ENCODE data around the gene C19orf73. TPM values are rescaled to one million over a fixed set of nuclear protein-coding genes. Genes with fewer than 3 reads are reported as not detected.

The C19orf73 gene
- total and polyA plus RNA-seq, 4 donors: 0.56 to 2.1 (median 1.7) TPM

DNA sequence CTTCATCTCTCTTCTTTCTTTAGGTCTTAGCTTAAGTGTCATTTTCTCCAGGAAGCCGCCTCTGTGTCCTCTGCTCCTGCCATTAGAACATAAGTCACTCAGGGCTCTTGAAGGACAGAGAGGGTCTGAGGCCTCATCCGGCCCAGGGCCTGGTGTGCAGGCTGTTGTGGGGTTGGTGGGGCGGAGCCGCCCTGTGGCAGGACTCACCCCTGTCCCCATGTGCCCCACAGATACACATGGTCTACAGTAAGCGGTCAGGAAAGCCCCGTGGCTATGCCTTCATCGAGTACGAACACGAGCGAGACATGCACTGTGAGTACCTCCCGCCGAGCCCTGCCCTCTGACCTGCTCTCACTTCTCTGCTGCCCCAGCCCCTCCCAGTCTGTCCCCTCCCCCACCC lies 17.8 kb downstream of the C19orf73 start (continued):
- TF ChIP-seq, protein P1, sequence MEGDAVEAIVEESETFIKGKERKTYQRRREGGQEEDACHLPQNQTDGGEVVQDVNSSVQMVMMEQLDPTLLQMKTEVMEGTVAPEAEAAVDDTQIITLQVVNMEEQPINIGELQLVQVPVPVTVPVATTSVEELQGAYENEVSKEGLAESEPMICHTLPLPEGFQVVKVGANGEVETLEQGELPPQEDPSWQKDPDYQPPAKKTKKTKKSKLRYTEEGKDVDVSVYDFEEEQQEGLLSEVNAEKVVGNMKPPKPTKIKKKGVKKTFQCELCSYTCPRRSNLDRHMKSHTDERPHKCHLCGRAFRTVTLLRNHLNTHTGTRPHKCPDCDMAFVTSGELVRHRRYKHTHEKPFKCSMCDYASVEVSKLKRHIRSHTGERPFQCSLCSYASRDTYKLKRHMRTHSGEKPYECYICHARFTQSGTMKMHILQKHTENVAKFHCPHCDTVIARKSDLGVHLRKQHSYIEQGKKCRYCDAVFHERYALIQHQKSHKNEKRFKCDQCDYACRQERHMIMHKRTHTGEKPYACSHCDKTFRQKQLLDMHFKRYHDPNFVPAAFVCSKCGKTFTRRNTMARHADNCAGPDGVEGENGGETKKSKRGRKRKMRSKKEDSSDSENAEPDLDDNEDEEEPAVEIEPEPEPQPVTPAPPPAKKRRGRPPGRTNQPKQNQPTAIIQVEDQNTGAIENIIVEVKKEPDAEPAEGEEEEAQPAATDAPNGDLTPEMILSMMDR (IDR thresholded peaks at IDR 0.05; ENCODE audit: low read depth, low read length, missing input control): no peak
- TF ChIP-seq, protein P2, sequence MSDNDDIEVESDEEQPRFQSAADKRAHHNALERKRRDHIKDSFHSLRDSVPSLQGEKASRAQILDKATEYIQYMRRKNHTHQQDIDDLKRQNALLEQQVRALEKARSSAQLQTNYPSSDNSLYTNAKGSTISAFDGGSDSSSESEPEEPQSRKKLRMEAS (IDR thresholded peaks at IDR 0.05): no peak
- TF ChIP-seq NR2F2 (IDR thresholded peaks at IDR 0.05) (no peak), HNF4A (conservative IDR thresholded peaks at IDR 0.05) (no peak), EGR1 (IDR thresholded peaks at IDR 0.05; ENCODE audit: low read depth in 2 of 2) (no peak)
- TF ChIP-seq, protein P3, sequence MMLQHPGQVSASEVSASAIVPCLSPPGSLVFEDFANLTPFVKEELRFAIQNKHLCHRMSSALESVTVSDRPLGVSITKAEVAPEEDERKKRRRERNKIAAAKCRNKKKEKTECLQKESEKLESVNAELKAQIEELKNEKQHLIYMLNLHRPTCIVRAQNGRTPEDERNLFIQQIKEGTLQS (IDR thresholded peaks at IDR 0.05): no peak

DNA sequence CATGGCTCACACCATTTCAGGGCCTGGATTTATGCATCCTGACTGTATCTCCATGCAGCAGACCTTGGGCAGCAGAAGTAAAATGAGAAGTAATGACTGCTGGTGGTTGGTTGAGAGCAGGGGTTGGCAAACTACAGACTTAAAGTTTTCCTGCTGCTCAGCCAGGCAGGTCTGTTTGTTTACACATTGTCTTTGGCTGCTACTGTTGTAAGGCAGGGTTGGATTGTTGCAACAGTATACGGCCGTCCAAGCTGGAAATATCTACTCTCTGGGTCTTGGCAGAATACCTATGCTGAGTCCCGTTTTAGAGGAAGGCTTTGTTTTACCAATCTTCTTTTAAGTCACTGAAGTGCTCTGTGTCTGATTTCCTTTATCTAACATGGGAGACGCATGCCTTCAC lies 20.1 kb downstream of the C19orf73 start:
- no peak for DNase-seq (ENCODE audit: low spot score)
- H3K27ac ChIP-seq (ENCODE audit: low read depth in 1 of 2, low read length in 2 of 2): peak overlapping the region; percentile 16 to 23
- peaks cover 15 to 60% (median 36%) of the 10 kb centered on the region in 4 donors for H3K36me3 ChIP-seq (ENCODE audit: control insufficient read depth in 4 of 4, insufficient read depth in 3 of 4, low read depth in 1 of 4, low read length in 3 of 4)
- TF ChIP-seq RXRA (IDR thresholded peaks at IDR 0.05) (peak; percentile 45 to 57), NR2F2 (IDR thresholded peaks at IDR 0.05) (peak; percentile 27), FOXA1 (IDR thresholded peaks at IDR 0.05) (peak; percentile 58), HNF4G (IDR thresholded peaks at IDR 0.05) (no peak), HNF4A (conservative IDR thresholded peaks at IDR 0.05) (peak; percentile 42 to 56), JUND (IDR thresholded peaks at IDR 0.05) (peak; percentile 43 to 52), YY1 (IDR thresholded peaks at IDR 0.05) (no peak), GABPA (IDR thresholded peaks at IDR 0.05 in 1 of 2, conservative IDR thresholded peaks at IDR 0.05 in 1 of 2) (no peak), RAD21 (IDR thresholded peaks at IDR 0.05) (peak; percentile 26 to 51), FOXA2 (IDR thresholded peaks at IDR 0.05) (peak; percentile 80), EGR1 (IDR thresholded peaks at IDR 0.05; ENCODE audit: low read depth in 2 of 2) (no peak), SP1 (IDR thresholded peaks at IDR 0.05) (peak; percentile 74), TAF1 (conservative IDR thresholded peaks at IDR 0.05) (no peak)
- TF ChIP-seq, protein P1 (IDR thresholded peaks at IDR 0.05; ENCODE audit: low read depth, low read length, missing input control): no peak
- TF ChIP-seq, protein P4, sequence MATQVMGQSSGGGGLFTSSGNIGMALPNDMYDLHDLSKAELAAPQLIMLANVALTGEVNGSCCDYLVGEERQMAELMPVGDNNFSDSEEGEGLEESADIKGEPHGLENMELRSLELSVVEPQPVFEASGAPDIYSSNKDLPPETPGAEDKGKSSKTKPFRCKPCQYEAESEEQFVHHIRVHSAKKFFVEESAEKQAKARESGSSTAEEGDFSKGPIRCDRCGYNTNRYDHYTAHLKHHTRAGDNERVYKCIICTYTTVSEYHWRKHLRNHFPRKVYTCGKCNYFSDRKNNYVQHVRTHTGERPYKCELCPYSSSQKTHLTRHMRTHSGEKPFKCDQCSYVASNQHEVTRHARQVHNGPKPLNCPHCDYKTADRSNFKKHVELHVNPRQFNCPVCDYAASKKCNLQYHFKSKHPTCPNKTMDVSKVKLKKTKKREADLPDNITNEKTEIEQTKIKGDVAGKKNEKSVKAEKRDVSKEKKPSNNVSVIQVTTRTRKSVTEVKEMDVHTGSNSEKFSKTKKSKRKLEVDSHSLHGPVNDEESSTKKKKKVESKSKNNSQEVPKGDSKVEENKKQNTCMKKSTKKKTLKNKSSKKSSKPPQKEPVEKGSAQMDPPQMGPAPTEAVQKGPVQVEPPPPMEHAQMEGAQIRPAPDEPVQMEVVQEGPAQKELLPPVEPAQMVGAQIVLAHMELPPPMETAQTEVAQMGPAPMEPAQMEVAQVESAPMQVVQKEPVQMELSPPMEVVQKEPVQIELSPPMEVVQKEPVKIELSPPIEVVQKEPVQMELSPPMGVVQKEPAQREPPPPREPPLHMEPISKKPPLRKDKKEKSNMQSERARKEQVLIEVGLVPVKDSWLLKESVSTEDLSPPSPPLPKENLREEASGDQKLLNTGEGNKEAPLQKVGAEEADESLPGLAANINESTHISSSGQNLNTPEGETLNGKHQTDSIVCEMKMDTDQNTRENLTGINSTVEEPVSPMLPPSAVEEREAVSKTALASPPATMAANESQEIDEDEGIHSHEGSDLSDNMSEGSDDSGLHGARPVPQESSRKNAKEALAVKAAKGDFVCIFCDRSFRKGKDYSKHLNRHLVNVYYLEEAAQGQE (IDR thresholded peaks at IDR 0.05): no peak
- TF ChIP-seq, protein P3 (IDR thresholded peaks at IDR 0.05): no peak
- TF ChIP-seq, protein P2 (IDR thresholded peaks at IDR 0.05): no peak
- TF ChIP-seq, protein P5, sequence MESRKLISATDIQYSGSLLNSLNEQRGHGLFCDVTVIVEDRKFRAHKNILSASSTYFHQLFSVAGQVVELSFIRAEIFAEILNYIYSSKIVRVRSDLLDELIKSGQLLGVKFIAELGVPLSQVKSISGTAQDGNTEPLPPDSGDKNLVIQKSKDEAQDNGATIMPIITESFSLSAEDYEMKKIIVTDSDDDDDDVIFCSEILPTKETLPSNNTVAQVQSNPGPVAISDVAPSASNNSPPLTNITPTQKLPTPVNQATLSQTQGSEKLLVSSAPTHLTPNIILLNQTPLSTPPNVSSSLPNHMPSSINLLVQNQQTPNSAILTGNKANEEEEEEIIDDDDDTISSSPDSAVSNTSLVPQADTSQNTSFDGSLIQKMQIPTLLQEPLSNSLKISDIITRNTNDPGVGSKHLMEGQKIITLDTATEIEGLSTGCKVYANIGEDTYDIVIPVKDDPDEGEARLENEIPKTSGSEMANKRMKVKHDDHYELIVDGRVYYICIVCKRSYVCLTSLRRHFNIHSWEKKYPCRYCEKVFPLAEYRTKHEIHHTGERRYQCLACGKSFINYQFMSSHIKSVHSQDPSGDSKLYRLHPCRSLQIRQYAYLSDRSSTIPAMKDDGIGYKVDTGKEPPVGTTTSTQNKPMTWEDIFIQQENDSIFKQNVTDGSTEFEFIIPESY (IDR thresholded peaks at IDR 0.05): no peak
- H3K9ac ChIP-seq (ENCODE audit: low read depth in 1 of 2, low read length in 2 of 2): no peak overlapping the region
- H3K9me3 ChIP-seq (ENCODE audit: control insufficient read depth in 4 of 4, low read length in 3 of 4): no peaks in the 10 kb centered on the region
- WGBS: 45% methylated on average over 4 of the region's 4 CpGs
- H3K4me3 ChIP-seq (ENCODE audit: low read depth in 1 of 3, low read length in 3 of 3): no peak overlapping the region
- no peaks in the 10 kb centered on the region for H3K27me3 ChIP-seq (ENCODE audit: control insufficient read depth in 4 of 4, insufficient read depth in 4 of 4, low read length in 3 of 4)
- H3K4me1 ChIP-seq (ENCODE audit: control insufficient read depth in 4 of 4, insufficient read depth in 4 of 4, low read length in 3 of 4): peaks cover 2 to 25% (median 19%) of the 10 kb centered on the region in 4 donors
